Effector memory CD4-positive, alpha-beta T cell (primary cell): Measurements from ENCODE around the gene EPS8.

Experiments used
- DNase-seq, 3 donors: peaks; one replicate each; pipeline ENCODE4 v3.0.0-alpha.2; 2020
- H3K27ac ChIP-seq: 2 replicates; pipeline ENCODE4 v1.7.0; 2013; ENCODE audit warnings: mild to moderate bottlenecking, low read length, moderate library complexity; ENCODE audit not compliant: insufficient read depth, poor library complexity, severe bottlenecking
- H3K27me3 ChIP-seq: replicated peaks from 2 replicates; pipeline ENCODE4 v1.7.0; 2013; ENCODE audit warnings: mild to moderate bottlenecking, low read length; ENCODE audit not compliant: insufficient read depth, control insufficient read depth, poor library complexity, severe bottlenecking
- H3K36me3 ChIP-seq: 2 replicates; pipeline ENCODE4 v1.7.0; 2013; ENCODE audit warnings: mild to moderate bottlenecking, low read length, moderate library complexity; ENCODE audit not compliant: control insufficient read depth, insufficient read depth
- H3K4me1 ChIP-seq: 2 replicates; pipeline ENCODE4 v1.7.0; 2013; ENCODE audit warnings: low read length, mild to moderate bottlenecking; ENCODE audit not compliant: control insufficient read depth, insufficient read depth, poor library complexity, severe bottlenecking
- H3K4me3 ChIP-seq: 2 replicates; pipeline ENCODE4 v1.7.0; 2013; ENCODE audit warnings: low read length, low read depth, mild to moderate bottlenecking; ENCODE audit not compliant: insufficient read depth, poor library complexity, severe bottlenecking
- H3K9me3 ChIP-seq: 2 replicates; pipeline ENCODE4 v1.7.0; 2013; ENCODE audit warnings: mild to moderate bottlenecking, low read length, moderate library complexity; ENCODE audit not compliant: control insufficient read depth

EPS8 gene

DNA sequence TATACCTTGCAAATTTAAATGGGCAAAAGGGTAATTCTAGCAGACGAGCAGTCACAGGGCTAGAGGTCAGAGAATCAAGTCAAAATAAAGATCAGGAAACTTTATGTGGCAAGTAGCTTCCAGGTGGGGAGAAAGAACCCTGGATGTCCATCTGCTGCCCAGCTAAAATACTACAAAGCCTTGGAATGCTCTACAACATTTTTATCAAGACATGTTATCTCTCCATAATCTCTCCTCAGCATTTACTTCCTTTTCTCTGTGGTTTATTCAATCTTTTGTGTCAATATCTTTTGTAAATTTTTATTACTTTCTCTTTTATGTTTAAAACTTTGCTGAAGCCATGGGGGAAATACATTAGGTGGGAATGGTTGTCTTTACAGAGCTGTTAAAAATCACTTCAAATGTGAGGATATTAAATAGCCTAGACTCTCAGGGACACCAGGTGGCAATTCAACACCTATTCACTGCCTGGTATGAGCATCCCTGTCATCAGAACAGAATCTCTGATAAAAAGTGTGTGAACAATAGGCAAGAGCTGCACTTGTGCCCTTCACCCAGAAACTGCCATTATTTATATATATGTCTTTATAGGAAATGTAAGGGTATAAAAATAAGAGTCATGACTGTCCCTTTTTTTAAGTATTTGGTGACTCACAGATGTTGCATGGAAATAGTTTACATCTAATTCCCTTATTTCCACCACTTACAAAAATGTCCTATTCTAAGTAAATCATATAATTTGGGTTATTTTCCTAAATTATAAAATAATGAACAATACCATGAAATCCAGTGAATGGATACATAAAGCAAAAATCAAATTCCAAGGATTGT lies 152.9 kb downstream of the EPS8 start:
- Histone ChIP-seq H3K36me3 (no peaks in the 10 kb centered on the region), H3K4me1 (no peaks in the 10 kb centered on the region), H3K4me3 (no peak overlapping the region), H3K27me3 (no peaks in the 10 kb centered on the region), H3K27ac (no peak overlapping the region), H3K9me3 (no peaks in the 10 kb centered on the region)
- no peak for DNase-seq

DNA sequence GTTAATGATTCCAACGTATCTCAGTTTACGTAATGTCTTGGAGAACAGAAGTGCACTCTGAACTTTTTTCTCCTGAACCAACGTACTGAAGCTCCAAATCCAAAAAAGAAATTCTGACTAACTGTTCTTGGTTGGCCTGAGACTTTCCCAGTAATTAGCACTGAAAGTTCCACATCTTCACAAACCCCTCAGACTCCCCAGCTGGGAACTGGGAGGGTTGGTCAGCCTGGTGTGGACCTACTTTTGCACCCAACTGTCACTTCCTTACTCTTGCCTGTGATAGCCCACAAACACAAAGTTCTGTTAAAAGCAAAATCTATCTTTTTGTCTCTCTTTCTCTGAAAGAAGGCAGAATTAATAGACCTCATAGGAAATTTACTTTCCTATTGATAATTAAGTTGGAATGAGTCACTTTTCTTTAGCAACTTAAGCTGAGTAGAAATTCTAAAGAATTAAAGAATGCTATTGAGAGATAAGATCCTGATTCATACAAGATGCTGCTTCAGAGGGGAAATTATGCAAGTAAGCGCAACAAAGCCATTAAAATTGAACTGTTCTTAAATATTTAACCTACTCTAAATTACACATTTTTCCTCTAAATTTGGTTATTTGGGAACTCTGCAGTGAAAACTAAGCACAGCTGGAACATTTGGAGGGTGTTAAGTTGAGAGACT lies 155.0 kb downstream of the EPS8 start:
- Histone ChIP-seq H3K27ac (no peak overlapping the region), H3K9me3 (no peaks in the 10 kb centered on the region), H3K36me3 (no peaks in the 10 kb centered on the region), H3K4me1 (no peaks in the 10 kb centered on the region), H3K4me3 (no peak overlapping the region), H3K27me3 (no peaks in the 10 kb centered on the region)
- no peak for DNase-seq

- no peaks in the 10 kb centered on the region for H3K27me3 ChIP-seq
- H3K4me3 ChIP-seq = no peak overlapping the region
- H3K9me3 ChIP-seq = no peaks in the 10 kb centered on the region
- no peaks in the 10 kb centered on the region for H3K36me3 ChIP-seq
- H3K4me1 ChIP-seq = no peaks in the 10 kb centered on the region
- no peak overlapping the region for H3K27ac ChIP-seq
- DNase-seq = no peak
These were observed 156.0 kb downstream of the EPS8 start for GRCh38 chr12:15633201-15633600.

DNA sequence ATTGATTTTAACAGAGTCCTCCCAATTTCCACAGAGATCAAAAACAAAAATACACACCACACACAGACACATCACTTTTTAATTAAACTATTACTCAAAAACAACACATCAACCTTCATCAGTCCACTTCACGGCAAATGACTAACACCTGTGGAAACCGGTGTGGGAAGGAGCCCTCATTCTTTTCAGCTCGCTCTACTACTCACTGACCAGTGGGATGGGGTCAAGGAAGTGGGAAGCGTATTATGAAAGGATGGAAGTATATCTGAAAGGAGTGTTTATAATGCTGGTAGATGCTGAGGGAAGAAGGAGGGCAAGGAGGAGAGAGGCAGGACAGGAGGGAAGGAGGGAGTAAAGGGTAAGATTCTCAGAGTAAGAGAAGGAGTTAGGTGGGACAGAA lies 156.5 kb downstream of the EPS8 start:
- Histone ChIP-seq H3K27me3 (no peaks in the 10 kb centered on the region), H3K4me3 (no peak overlapping the region), H3K27ac (no peak overlapping the region), H3K36me3 (no peaks in the 10 kb centered on the region), H3K4me1 (no peaks in the 10 kb centered on the region), H3K9me3 (no peaks in the 10 kb centered on the region)
- DNase-seq = no peak

DNA sequence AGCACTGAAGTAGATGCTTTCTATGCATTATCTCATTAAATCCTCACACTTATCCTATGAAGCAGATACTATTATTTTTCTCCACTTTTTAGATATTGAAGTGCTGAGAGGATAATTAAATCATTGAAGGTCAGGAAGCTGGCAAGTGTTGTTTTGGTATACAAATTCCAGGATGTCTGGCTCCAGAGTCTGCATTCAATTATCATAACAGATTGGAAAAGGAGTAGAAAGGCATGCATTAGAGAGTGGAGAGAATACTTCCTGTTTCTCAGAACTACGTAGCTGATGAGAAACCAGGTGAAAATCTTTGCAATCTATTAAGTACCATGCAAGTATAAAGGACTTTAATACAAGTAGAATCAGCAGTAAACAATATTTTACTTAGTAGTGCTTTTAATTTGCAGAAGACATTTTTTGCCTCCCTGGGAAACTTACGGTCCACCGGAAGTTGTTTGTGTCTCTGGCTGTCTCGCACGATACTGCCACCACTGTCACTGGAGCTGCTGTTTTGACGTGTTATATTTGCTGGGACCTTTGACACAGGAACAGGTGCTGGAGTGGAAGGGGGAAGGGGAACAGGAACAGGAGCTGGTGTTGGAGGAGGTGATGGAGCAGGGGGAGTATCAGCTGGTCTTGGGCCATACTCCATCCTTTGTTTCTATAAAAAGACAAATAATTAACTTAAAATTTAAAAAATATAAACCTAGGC lies 158.0 kb downstream of the EPS8 start:
- DNase-seq = no peak
- Histone ChIP-seq H3K4me3 (no peak overlapping the region), H3K36me3 (no peaks in the 10 kb centered on the region), H3K4me1 (no peaks in the 10 kb centered on the region), H3K27ac (no peak overlapping the region), H3K9me3 (no peaks in the 10 kb centered on the region), H3K27me3 (no peaks in the 10 kb centered on the region)

- no peak for DNase-seq
- Histone ChIP-seq H3K36me3 (no peaks in the 10 kb centered on the region), H3K4me1 (no peaks in the 10 kb centered on the region), H3K9me3 (no peaks in the 10 kb centered on the region), H3K27me3 (no peaks in the 10 kb centered on the region), H3K4me3 (no peak overlapping the region), H3K27ac (no peak overlapping the region)
These were observed 159.4 kb downstream of the EPS8 start for GRCh38 chr12:15629761-15630160.

- no peaks in the 10 kb centered on the region for H3K9me3 ChIP-seq
- no peaks in the 10 kb centered on the region for H3K27me3 ChIP-seq
- no peaks in the 10 kb centered on the region for H3K4me1 ChIP-seq
- H3K4me3 ChIP-seq = no peak overlapping the region
- no peaks in the 10 kb centered on the region for H3K36me3 ChIP-seq
- no peak overlapping the region for H3K27ac ChIP-seq
- no peak for DNase-seq
These were observed 160.1 kb downstream of the EPS8 start for GRCh38 chr12:15629108-15629507.

DNA sequence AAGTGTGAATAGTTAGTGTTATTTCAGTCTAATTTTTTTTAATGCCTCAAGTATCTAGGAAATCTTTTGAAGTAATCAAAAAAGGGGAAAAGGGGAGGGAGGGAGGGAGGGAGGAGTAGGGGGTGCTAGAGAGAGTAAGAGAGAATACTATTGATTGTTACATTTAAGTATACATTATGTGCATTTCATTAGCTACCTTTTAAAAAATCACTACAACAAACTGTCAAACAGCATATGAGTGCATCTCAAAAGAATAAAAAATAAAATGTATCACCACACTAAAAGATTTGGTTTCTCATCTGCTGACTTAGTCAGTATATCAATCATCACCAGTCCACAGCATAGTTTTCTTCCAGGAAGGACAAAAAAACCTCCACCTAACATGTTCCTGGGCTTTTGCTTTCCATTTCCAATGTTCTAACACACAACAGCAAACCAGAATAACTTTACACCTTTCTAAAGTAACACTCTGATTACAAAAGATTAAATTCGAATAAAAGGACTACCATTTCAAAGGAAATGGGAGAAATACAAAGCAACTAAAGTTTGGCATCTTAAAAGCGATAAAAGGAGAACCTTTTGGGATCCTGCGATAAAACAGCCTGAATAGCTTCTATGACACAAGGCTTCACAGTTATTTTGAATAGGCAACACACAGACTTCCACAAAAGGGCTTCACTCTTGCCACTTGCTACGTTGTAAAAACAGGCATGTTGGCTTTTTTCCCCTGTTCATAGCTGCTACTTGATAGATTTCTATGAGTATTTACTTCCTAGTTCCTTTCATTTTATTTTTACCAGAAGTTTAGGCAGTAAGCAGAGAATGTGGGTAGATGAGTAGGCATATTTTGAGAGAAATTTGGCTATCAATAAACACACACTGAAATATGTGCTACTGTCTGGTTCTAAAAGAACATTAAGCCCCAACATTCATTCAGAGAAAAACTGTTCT lies 160.9 kb downstream of the EPS8 start:
- H3K36me3 ChIP-seq = no peaks in the 10 kb centered on the region
- H3K9me3 ChIP-seq = no peaks in the 10 kb centered on the region
- DNase-seq = no peak
- H3K27ac ChIP-seq = no peak overlapping the region
- H3K4me1 ChIP-seq = no peaks in the 10 kb centered on the region
- no peak overlapping the region for H3K4me3 ChIP-seq
- H3K27me3 ChIP-seq = no peaks in the 10 kb centered on the region

- no peaks in the 10 kb centered on the region for H3K4me1 ChIP-seq
- H3K36me3 ChIP-seq = no peaks in the 10 kb centered on the region
- H3K27me3 ChIP-seq = no peaks in the 10 kb centered on the region
- no peak overlapping the region for H3K27ac ChIP-seq
- no peaks in the 10 kb centered on the region for H3K9me3 ChIP-seq
- H3K4me3 ChIP-seq = no peak overlapping the region
- no peak for DNase-seq
These were observed 164.1 kb downstream of the EPS8 start for GRCh38 chr12:15625075-15625474.
